HepG2 (cell line): ENCODE results near the gene FKBP8. TPM values are rescaled to one million over a fixed set of nuclear protein-coding genes. Genes with fewer than 3 reads are reported as not detected.
A peak's percentile ranks its signal among the peaks of the same experiment; 100 is the strongest.

Experiments
- AFF4 ChIP-seq: sonication (generic); formaldehyde crosslinking; IDR thresholded peaks from 2 replicates; pipeline ENCODE4 v1.4.0; 2020; ENCODE audit warnings: missing genetic modification reagents
- HNRNPUL1 ChIP-seq: fragments of 200-400 bp; formaldehyde crosslinking; IDR thresholded peaks from 2 replicates; pipeline ENCODE4 v1.6.1; 2017; ENCODE audit warnings: low read depth, mild to moderate bottlenecking, low read length, moderate library complexity
- KDM4B ChIP-seq: sonication (generic); formaldehyde crosslinking; IDR thresholded peaks from 2 replicates; pipeline ENCODE4 v1.4.0; 2020; ENCODE audit warnings: missing genetic modification reagents
- LBX2 ChIP-seq: sonication (generic); formaldehyde crosslinking; IDR thresholded peaks from 2 replicates; pipeline ENCODE4 v1.5.0; 2020; ENCODE audit warnings: missing genetic modification reagents, mild to moderate bottlenecking, borderline replicate concordance
- MAX ChIP-seq: IDR thresholded peaks from 2 replicates; pipeline ENCODE4 v1.6.1; 2012; ENCODE audit warnings: inconsistent platforms
- MTA1 ChIP-seq: sonication (generic); formaldehyde crosslinking; IDR thresholded peaks from 2 replicates; pipeline ENCODE4 v1.4.0; 2020; ENCODE audit warnings: missing genetic modification reagents, mild to moderate bottlenecking, borderline replicate concordance
- NFE2L2 ChIP-seq: fragments of 150-350 bp; IDR thresholded peaks from 2 replicates; pipeline ENCODE4 v1.6.1; 2014; ENCODE audit warnings: low read length
- NR2F6 ChIP-seq, 2 experiments: IDR thresholded peaks; 2 replicates each; pipeline ENCODE4 v1.6.1; 2016; ENCODE audit warnings: antibody characterized with exemption in 1 of 2, mild to moderate bottlenecking in 1 of 2
- PPARG ChIP-seq: conservative IDR thresholded peaks from 2 replicates; pipeline ENCODE4 v1.6.1; 2016; ENCODE audit warnings: missing biosample characterization, missing genetic modification reagents
- U2AF1 ChIP-seq: fragments of 200-400 bp; formaldehyde crosslinking; optimal IDR thresholded peaks from 2 replicates; pipeline ENCODE3; 2017; ENCODE audit warnings: mild to moderate bottlenecking, low read depth, low read length
- YEATS2 ChIP-seq: sonication (generic); formaldehyde crosslinking; IDR thresholded peaks from 2 replicates; pipeline ENCODE4 v1.4.0; 2020; ENCODE audit warnings: missing genetic modification reagents, borderline replicate concordance
- ZBTB39 ChIP-seq: sonication (generic); formaldehyde crosslinking; IDR thresholded peaks from 2 replicates; pipeline ENCODE4 v1.5.0; 2020; ENCODE audit warnings: missing genetic modification reagents
- ZFP36L1 ChIP-seq: sonication (generic); formaldehyde crosslinking; IDR thresholded peaks from 2 replicates; pipeline ENCODE4 v1.8.0; 2022; ENCODE audit warnings: mild to moderate bottlenecking, missing genetic modification reagents, moderate library complexity
- ZKSCAN8 ChIP-seq: IDR thresholded peaks from 2 replicates; pipeline ENCODE4 v1.6.1; 2016; ENCODE audit warnings: borderline replicate concordance, missing genetic modification reagents, missing compliant biosample characterization
- ZNF234 ChIP-seq: sonication (generic); formaldehyde crosslinking; conservative IDR thresholded peaks from 2 replicates; pipeline ENCODE4 v1.5.1; 2020; ENCODE audit warnings: mild to moderate bottlenecking, missing genetic modification reagents
- ZNF788 ChIP-seq: sonication (generic); formaldehyde crosslinking; IDR thresholded peaks from 2 replicates; pipeline ENCODE4 v1.5.0; 2020; ENCODE audit warnings: mild to moderate bottlenecking, missing genetic modification reagents, borderline replicate concordance
- polyA plus RNA-seq, 8 experiments: library from polyadenylated mRNA; depleted of rRNA in 3 of 8; stranded (reverse) in 7 of 8; unstranded in 1 of 8; fragments of >200 nt; fragmentation: Illumina TruSeq in 4 of 8; extraction: Trizol in 4 of 8; gene quantifications; 2 replicates each; pipeline versions ENCODE4 v1.2.1 to v1.2.3, GENCODE V29; 2011 to 2016; ENCODE audit warnings: low read depth in 4 of 8, missing spikeins in 1 of 8, mixed read lengths in 1 of 8; ENCODE audit not compliant: insufficient read depth in 1 of 8
- total RNA-seq, 5 experiments: library from RNA; depleted of rRNA; stranded (reverse); fragments of >200 nt; fragmentation: Illumina TruSeq; extraction: Trizol; gene quantifications; 2 replicates each; pipeline ENCODE4 v1.2.3, GENCODE V29; 2016; ENCODE audit warnings: low read depth in 1 of 5
- TF ChIP-seq, protein P1 (sequence below): sonication (generic); formaldehyde crosslinking; IDR thresholded peaks from 2 replicates; pipeline ENCODE4 v1.5.0; 2020; ENCODE audit warnings: missing genetic modification reagents
- TF ChIP-seq, protein P2 (sequence below): IDR thresholded peaks from 2 replicates; pipeline ENCODE4 v1.6.1; 2016; ENCODE audit warnings: mild to moderate bottlenecking

The FKBP8 gene
- total and polyA plus RNA-seq, 2 of the 13 experiments (the other 11 are each of a cell fraction or from before 2014, with no cell fraction given): 81.7 to 93.9 TPM

- TF ChIP-seq, protein P1, sequence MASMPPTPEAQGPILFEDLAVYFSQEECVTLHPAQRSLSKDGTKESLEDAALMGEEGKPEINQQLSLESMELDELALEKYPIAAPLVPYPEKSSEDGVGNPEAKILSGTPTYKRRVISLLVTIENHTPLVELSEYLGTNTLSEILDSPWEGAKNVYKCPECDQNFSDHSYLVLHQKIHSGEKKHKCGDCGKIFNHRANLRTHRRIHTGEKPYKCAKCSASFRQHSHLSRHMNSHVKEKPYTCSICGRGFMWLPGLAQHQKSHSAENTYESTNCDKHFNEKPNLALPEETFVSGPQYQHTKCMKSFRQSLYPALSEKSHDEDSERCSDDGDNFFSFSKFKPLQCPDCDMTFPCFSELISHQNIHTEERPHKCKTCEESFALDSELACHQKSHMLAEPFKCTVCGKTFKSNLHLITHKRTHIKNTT: no peak
- peak; percentile 93; the same call in 1 of the 2 replicates for TF ChIP-seq MTA1
- no peak; the same call in 1 of the 2 replicates for TF ChIP-seq AFF4 (CRISPR knock-in tag)
- no peak for TF ChIP-seq NFE2L2
- TF ChIP-seq, protein P2, sequence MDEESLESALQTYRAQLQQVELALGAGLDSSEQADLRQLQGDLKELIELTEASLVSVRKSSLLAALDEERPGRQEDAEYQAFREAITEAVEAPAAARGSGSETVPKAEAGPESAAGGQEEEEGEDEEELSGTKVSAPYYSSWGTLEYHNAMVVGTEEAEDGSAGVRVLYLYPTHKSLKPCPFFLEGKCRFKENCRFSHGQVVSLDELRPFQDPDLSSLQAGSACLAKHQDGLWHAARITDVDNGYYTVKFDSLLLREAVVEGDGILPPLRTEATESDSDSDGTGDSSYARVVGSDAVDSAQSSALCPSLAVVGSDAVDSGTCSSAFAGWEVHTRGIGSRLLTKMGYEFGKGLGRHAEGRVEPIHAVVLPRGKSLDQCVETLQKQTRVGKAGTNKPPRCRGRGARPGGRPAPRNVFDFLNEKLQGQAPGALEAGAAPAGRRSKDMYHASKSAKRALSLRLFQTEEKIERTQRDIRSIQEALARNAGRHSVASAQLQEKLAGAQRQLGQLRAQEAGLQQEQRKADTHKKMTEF (CRISPR knock-in tag): peak; percentile 98
- no peak; the same call in 1 of the 2 replicates for TF ChIP-seq ZFP36L1 (CRISPR knock-in tag)
- TF ChIP-seq KDM4B (CRISPR knock-in tag): no peak; the same call in 1 of the 2 replicates
- peak; percentile 97; the same call in 1 of the 2 replicates for TF ChIP-seq ZNF788
- TF ChIP-seq HNRNPUL1: no peak
- peak; percentile 66; the same call in 1 of the 2 replicates for TF ChIP-seq ZKSCAN8
- no peak for TF ChIP-seq LBX2 (CRISPR knock-in tag)
- TF ChIP-seq U2AF1: peak; percentile 54
- TF ChIP-seq MAX: peak; percentile 100
- no peak for TF ChIP-seq ZNF234 (CRISPR knock-in tag)
- TF ChIP-seq PPARG (CRISPR knock-in tag): peak; percentile 80
- TF ChIP-seq ZBTB39 (CRISPR knock-in tag): 0 out of 2 replicates have a peak, but pooled peaks have one; percentile 31
- TF ChIP-seq NR2F6 (IDR thresholded peaks at IDR 0.05): no peak
- peak; percentile 85; the same call in 1 of the 2 replicates for TF ChIP-seq NR2F6 (CRISPR knock-in tag; IDR thresholded peaks at IDR 0.05)
- peak; percentile 98 for TF ChIP-seq YEATS2 (CRISPR knock-in tag)
Measured at GRCh38 chr19:18571564-18572344, 28.4 kb upstream of the FKBP8 start, which contains the start of gene UBA52 (continued).
